Activated CD4-positive, CD25-positive, alpha-beta regulatory T cell (primary cell): ENCODE results near the gene CCDC142.
"Not testable (repeated sequence)": the region's sequence is repeated elsewhere in the genome, so short reads cannot be mapped to it uniquely, and the experiment has no call there.

Experiments
- DNase-seq, 4 experiments: peaks; one replicate each; lab custom pipeline; 2025; lab: John Stamatoyannopoulos, UW

The CCDC142 gene

GRCh38 chr2:74442483-74443297 lies 40.1 kb downstream of the CCDC142 start:
- not testable (repeated sequence) for DNase-seq

GRCh38 chr2:74441690-74442482 lies 40.9 kb downstream of the CCDC142 start, which contains the start of gene RTKN:
TSS of gene RTKN (minus strand) at chr2:74441937. CDS start at chr2:74441816, 121 bp downstream.
- no peak for DNase-seq

- no peak for DNase-seq
Measured at GRCh38 chr2:74441170-74441689, 41.6 kb downstream of the CCDC142 start.

GRCh38 chr2:74440378-74441169 lies 42.2 kb downstream of the CCDC142 start:
- DNase-seq: no peak

GRCh38 chr2:74439803-74440377 lies 42.9 kb downstream of the CCDC142 start:
- DNase-seq: no peak

GRCh38 chr2:74439373-74439772 lies 43.4 kb downstream of the CCDC142 start:
- no peak for DNase-seq

- no peak for DNase-seq
Measured at GRCh38 chr2:74438248-74438647, 44.5 kb downstream of the CCDC142 start.

- no peak for DNase-seq
Measured at GRCh38 chr2:74436848-74437695, 45.7 kb downstream of the CCDC142 start.

GRCh38 chr2:74436111-74436805 lies 46.5 kb downstream of the CCDC142 start:
- DNase-seq: no peak

GRCh38 chr2:74430502-74430901 lies 52.3 kb downstream of the CCDC142 start:
- DNase-seq: no peak

- no peak for DNase-seq
Measured at GRCh38 chr2:74429487-74430451, 53.0 kb downstream of the CCDC142 start.

- DNase-seq: no peak
Measured at GRCh38 chr2:74428675-74429074, 54.1 kb downstream of the CCDC142 start.

GRCh38 chr2:74427551-74427950 lies 55.2 kb downstream of the CCDC142 start:
- DNase-seq: no peak

GRCh38 chr2:74426181-74426758 lies 56.5 kb downstream of the CCDC142 start:
- DNase-seq: no peak

GRCh38 chr2:74425523-74425922 lies 57.3 kb downstream of the CCDC142 start:
- DNase-seq: no peak

GRCh38 chr2:74424995-74425406 lies 57.8 kb downstream of the CCDC142 start:
- no peak for DNase-seq

GRCh38 chr2:74424139-74424992 lies 58.4 kb downstream of the CCDC142 start:
- DNase-seq: no peak
